ENCODE measurements around the gene RBL1. TPM values are rescaled to one million over a fixed set of nuclear protein-coding genes. Genes with fewer than 3 reads are reported as not detected.

RBL1 gene
- total RNA-seq, 1 donor from 2014 or later = 22.1 TPM

DNA sequence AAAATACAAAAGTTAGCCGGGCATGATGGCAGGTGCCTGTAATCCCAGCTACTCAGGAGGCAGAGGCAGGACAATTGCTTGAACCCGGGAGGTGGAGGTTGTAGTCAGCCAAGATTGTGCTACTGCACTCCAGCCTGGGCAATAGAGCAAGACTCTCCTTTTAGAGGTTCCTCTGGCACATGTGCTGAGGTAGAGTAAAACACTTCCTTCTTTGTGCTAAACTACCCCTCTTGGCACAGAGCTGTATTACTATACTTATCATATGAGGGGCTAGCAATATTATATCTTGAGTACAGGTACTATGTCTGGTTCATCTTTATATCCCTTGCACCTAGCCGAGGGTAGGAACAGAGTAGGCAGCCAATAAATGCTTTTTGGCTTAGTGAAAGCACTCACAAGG lies 104.1 kb downstream of the RBL1 start:
- H3K9me3 Mint-ChIP-seq = peaks cover 19% of the 10 kb centered on the region
- no peak overlapping the region for H3K4me2 ChIP-seq
- H3K4me1 Mint-ChIP-seq = peaks cover 5% of the 10 kb centered on the region
- no peaks in the 10 kb centered on the region for H4K20me1 ChIP-seq (ENCODE audit: low read depth)
- no peak overlapping the region for H3K9ac ChIP-seq
- peaks cover 11% of the 10 kb centered on the region for H3K36me3 ChIP-seq
- H3K27ac Mint-ChIP-seq = no peak overlapping the region
- no peaks in the 10 kb centered on the region for H3K4me1 ChIP-seq
- no peaks in the 10 kb centered on the region for H3K79me2 ChIP-seq (ENCODE audit: low read depth)
- no peak overlapping the region for H3K4me3 ChIP-seq
- H3K4me3 Mint-ChIP-seq = no peak overlapping the region
- peaks cover 30% of the 10 kb centered on the region for H3K36me3 Mint-ChIP-seq
- H3F3A ChIP-seq (ENCODE audit: low read depth) = no peaks in the 10 kb centered on the region
- H3K9me3 ChIP-seq (ENCODE audit: low read depth) = peaks cover 5% of the 10 kb centered on the region
- no peak for DNase-seq (ENCODE audit: low spot score)
- H3K27ac ChIP-seq = no peak overlapping the region
- TF ChIP-seq EZH2phosphoT487 (IDR thresholded peaks at IDR 0.05) = no peak
- TF ChIP-seq, protein P1, sequence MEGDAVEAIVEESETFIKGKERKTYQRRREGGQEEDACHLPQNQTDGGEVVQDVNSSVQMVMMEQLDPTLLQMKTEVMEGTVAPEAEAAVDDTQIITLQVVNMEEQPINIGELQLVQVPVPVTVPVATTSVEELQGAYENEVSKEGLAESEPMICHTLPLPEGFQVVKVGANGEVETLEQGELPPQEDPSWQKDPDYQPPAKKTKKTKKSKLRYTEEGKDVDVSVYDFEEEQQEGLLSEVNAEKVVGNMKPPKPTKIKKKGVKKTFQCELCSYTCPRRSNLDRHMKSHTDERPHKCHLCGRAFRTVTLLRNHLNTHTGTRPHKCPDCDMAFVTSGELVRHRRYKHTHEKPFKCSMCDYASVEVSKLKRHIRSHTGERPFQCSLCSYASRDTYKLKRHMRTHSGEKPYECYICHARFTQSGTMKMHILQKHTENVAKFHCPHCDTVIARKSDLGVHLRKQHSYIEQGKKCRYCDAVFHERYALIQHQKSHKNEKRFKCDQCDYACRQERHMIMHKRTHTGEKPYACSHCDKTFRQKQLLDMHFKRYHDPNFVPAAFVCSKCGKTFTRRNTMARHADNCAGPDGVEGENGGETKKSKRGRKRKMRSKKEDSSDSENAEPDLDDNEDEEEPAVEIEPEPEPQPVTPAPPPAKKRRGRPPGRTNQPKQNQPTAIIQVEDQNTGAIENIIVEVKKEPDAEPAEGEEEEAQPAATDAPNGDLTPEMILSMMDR (IDR thresholded peaks at IDR 0.05) = no peak
- no peak overlapping the region for H2AFZ ChIP-seq (replicated peaks)
- no peaks in the 10 kb centered on the region for H3K27me3 ChIP-seq
- peaks cover 8% of the 10 kb centered on the region for H3K27me3 Mint-ChIP-seq (ENCODE audit: insufficient read depth, low read depth)

DNA sequence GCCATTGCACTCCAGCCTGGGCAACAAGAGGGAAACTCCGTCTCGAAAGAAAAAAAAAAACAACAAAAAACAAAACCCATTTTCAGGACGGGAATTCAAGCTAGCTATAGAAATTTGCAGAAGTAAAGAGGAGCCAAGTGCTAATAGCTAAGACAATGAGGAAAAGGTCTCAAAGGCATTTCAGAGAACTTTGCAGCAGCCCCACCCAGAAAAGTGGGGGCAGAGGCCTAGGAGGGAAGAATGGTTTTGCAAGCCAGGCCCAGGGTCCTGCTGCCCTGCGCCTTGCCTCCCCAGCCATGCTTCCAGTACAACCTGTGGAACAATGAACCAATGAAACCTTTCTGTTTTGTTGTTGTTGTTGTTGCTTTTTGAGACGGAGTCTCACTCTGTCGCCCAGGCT lies 106.0 kb downstream of the RBL1 start:
- peaks cover 15% of the 10 kb centered on the region for H3K36me3 Mint-ChIP-seq
- H3F3A ChIP-seq (ENCODE audit: low read depth) = no peaks in the 10 kb centered on the region
- H3K9ac ChIP-seq = no peak overlapping the region
- no peak overlapping the region for H3K27ac Mint-ChIP-seq
- no peak overlapping the region for H3K4me3 ChIP-seq
- no peak overlapping the region for H3K27ac ChIP-seq
- H3K36me3 ChIP-seq = no peaks in the 10 kb centered on the region
- no peaks in the 10 kb centered on the region for H3K79me2 ChIP-seq (ENCODE audit: low read depth)
- H3K27me3 ChIP-seq = no peaks in the 10 kb centered on the region
- no peak overlapping the region for H3K4me3 Mint-ChIP-seq
- no peaks in the 10 kb centered on the region for H3K4me1 ChIP-seq
- TF ChIP-seq, protein P1 (IDR thresholded peaks at IDR 0.05) = no peak
- TF ChIP-seq EZH2 (IDR thresholded peaks at IDR 0.05) (no peak), EZH2phosphoT487 (IDR thresholded peaks at IDR 0.05) (no peak)
- H3K4me1 Mint-ChIP-seq = peaks cover 5% of the 10 kb centered on the region
- no peaks in the 10 kb centered on the region for H4K20me1 ChIP-seq (ENCODE audit: low read depth)
- DNase-seq (ENCODE audit: low spot score) = no peak
- H3K9me3 ChIP-seq (ENCODE audit: low read depth) = peaks cover 5% of the 10 kb centered on the region
- H2AFZ ChIP-seq (replicated peaks) = no peak overlapping the region
- no peak overlapping the region for H3K4me2 ChIP-seq
- peaks cover 14% of the 10 kb centered on the region for H3K9me3 Mint-ChIP-seq
- H3K27me3 Mint-ChIP-seq (ENCODE audit: insufficient read depth, low read depth) = peaks cover 8% of the 10 kb centered on the region

DNA sequence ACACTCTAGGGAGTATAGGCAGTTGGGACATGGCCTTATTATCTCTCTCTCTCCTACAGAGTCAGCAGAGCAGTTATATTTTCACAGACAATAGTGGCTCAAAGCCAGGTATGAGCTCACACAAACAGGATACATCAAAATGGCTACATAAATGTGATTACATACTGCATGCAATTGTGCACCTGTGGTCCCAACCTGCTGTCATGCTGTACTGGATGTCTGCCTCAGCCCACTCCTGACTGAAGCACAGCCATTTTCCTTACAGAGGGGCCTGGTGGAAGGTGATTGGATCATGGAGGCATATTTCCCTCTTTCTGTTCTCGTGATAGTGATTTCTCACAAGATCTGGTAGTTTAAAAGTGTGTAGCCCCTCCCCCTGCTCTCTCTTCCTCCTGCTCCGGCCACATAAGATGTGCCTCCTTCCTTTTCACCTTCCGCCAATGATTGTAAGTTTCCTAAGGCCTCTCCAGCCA lies 107.3 kb downstream of the RBL1 start:
- Mint-ChIP-seq H3K27me3 (ENCODE audit: insufficient read depth, low read depth) (peaks cover 8% of the 10 kb centered on the region), H3K4me1 (peaks cover 5% of the 10 kb centered on the region), H3K9me3 (peaks cover 8% of the 10 kb centered on the region), H3K4me3 (no peak overlapping the region), H3K36me3 (peaks cover 6% of the 10 kb centered on the region), H3K27ac (no peak overlapping the region)
- H3K9me3 ChIP-seq (ENCODE audit: low read depth) = no peaks in the 10 kb centered on the region
- no peak overlapping the region for H2AFZ ChIP-seq (replicated peaks)
- no peaks in the 10 kb centered on the region for H3K36me3 ChIP-seq
- no peaks in the 10 kb centered on the region for H4K20me1 ChIP-seq (ENCODE audit: low read depth)
- no peaks in the 10 kb centered on the region for H3K4me1 ChIP-seq
- TF ChIP-seq EZH2 (IDR thresholded peaks at IDR 0.05) (no peak), EZH2phosphoT487 (IDR thresholded peaks at IDR 0.05) (no peak)
- TF ChIP-seq, protein P1 (IDR thresholded peaks at IDR 0.05) = no peak
- H3K79me2 ChIP-seq (ENCODE audit: low read depth) = no peaks in the 10 kb centered on the region
- H3K4me2 ChIP-seq = no peak overlapping the region
- no peak overlapping the region for H3K9ac ChIP-seq
- H3F3A ChIP-seq (ENCODE audit: low read depth) = no peaks in the 10 kb centered on the region
- no peaks in the 10 kb centered on the region for H3K27me3 ChIP-seq
- no peak for DNase-seq (ENCODE audit: low spot score)
- H3K27ac ChIP-seq = no peak overlapping the region
- H3K4me3 ChIP-seq = no peak overlapping the region
